Right forelimb (tissue), 1 donor: ENCODE measurements around the gene THSD4.
"Not testable (repeated sequence)": the region's sequence is repeated elsewhere in the genome, so short reads cannot be mapped to it uniquely, and the experiment has no call there.

Experiments
- DNase-seq: peaks from one replicate; pipeline ENCODE4 v3.0.0-alpha.2; 2018

Gene THSD4

DNA sequence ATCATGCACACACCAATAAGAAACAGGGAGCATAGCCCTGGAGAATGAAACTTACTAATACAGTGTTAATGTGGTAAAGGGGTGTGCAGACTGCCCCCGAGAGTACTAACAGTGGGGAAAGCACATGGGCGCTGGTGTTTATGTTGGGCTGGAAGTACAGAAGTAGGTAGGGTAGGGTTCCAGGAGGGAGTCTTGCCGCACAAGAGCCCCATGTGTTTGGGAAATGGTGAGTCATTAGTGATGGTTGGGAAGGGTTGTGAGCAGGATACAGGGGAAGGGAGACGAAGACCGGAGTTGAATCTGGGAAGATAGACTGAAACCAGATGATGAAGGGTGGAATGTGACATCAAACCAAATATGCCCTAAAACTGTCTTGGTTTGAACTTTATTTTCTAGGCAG lies 117.1 kb downstream of the THSD4 start:
- DNase-seq = no peak

DNA sequence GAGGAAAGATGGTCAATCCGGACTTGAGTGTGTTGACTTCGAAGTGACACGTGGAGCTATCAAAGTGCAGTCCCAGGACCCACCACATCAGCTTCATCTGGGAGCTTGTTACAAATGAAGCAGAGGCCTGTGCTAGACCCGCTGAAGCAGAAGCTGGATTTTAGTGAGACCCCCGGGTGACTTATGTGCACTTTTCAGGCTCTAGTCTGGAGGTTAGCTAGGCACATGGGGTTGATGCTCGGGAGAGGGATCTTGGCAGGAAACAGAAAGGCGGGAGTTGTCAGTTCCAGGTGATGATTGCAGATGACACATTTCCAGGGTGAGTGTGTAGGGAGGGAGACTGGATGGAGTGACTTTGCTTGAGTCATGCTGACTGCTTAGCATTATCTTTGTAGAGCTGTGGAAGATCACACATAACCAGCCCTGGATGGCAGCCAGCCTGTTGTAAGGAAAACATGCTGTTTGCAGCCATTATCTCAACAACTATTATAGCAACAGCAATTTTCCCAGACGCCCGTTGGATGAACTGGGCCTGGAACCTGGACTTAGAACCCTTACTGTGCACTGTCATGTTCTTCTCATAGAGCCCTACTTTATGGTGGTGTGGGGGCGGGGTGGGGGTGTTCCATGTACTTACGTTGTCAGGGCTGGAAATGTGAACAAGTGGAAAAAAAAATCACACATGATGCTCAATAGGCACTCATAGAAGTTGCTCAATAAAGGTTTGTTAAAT lies 122.4 kb downstream of the THSD4 start:
- DNase-seq = peak; percentile 63

DNA sequence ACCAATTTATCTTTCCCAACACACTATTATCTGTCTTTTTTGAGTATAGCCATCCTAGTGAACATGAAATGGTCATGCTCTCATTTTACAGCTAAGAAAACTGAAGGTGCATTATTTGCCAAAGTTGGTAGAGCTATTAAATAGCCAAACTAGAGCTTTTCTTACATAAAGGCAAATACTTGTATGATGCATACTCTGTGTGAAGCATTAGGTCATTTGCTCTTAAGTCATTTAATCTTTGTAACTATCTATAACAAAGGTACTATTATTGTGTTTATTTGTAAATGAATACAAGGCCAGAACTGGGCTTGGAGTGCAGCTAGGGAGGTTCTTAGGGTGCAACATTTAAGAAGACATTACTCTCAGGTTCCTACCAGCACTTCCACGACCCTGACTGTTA lies 123.7 kb downstream of the THSD4 start:
- no peak for DNase-seq

DNA sequence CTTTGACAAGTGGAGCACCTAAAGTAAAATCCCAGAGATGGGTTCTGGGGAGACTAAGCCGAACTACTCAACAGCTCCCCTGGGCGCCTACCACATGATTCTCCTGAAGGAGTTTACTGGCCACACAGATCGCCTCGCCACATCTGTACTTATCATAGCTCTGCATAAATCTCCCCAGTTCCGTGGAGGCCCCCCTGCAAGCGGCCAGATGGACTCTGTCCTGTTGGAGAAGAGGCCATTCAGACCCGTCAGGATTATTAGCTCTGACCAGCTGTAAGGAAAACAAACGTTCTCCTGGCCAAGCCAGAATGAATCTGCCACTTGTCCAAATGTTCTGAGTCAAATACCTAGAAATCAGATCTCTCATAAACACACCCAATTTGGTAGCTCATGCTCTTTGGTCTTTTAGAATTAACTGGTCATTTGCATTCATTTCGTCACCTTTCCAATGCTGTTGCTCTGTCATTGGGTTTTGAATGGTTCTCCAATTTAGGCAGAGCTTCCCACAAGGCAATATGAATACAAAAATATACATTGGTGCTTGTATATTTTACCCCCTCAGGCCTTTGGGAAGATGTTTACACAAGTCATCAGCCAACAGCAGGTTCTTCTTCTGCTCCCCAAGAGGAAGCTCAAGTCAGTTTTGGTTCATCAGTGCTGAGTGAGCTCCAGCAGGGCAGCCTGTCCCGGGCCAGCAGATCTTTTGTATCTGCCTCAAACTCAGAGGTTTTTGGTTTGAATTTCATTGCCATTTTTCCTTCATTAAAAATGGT lies 124.5 kb downstream of the THSD4 start:
- DNase-seq = no peak

DNA sequence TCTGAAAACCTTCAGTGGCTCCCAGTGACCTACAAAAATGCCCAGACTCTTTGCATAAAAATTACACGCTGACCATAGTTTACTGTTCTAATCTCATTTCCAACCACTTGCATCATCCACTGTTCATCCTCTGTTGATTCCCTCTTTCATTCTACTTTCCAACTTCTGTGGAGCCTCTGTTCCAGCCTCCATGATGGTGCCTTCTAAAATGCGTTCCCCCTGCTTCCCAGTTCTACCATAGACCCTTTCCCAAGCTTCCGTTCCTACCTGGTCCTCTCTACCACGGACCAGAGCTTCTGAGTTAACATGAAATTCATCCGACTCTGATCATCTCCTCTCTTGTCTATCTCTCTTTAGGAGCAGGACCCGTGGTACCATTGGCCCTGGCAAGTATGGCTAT lies 127.0 kb downstream of the THSD4 start:
- DNase-seq = no peak

DNA sequence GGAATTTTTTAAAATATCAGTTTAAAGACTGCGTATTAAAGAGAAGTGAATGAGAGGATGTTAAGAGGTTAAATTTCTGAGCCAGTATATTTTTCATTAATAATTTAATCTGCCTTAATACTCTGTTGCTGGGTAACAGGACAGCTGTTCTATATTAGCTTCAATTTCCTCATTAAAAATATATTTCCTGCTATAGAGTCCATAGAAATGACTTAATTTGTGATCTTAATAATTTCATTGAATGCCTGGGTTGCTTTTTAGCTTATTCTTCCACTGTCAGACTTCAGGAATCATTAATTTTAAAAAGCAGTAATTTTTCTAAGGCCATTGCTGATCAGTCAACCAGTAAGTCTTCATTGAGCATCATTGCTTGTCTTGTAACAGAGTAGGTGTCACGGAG lies 129.0 kb downstream of the THSD4 start:
- DNase-seq = no peak

DNA sequence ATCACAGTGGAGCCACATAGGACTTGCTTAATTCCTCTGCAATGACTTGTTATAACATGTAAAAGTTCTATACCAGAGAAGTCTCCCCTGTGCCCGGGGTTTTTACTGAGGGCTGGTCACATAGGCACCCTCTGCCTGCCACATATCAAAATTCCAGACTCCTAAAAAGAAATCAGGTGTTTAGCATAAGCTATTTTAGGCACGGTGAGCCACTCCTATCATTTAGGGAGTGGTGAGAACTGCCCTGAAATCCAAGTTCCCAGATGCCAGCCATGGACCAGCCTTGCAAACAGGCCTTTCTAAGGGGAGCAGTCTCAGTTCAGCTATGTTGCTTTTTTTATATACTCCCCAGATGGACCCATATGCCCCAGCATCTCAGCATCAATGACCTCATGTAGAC lies 130.3 kb downstream of the THSD4 start:
- no peak for DNase-seq

DNA sequence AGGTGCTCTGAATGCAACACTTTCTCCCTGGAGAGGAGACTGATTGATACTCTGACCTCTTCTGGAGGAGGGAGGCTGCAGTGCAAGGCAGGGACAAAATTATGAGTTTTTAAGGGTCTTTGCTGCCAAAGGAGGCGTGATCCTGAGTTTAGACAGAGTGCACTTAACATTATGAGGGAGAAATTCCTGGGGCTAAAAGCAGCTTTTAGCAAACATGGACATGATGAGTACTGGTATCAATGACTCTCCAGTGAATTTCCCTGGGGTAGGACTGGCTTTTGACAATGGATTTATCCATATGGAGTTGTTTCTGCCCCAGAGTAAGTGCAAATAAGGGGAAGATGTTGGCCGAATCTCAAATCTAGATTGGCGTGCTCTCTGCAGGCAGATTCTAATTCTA lies 133.1 kb downstream of the THSD4 start:
- DNase-seq = no peak

DNA sequence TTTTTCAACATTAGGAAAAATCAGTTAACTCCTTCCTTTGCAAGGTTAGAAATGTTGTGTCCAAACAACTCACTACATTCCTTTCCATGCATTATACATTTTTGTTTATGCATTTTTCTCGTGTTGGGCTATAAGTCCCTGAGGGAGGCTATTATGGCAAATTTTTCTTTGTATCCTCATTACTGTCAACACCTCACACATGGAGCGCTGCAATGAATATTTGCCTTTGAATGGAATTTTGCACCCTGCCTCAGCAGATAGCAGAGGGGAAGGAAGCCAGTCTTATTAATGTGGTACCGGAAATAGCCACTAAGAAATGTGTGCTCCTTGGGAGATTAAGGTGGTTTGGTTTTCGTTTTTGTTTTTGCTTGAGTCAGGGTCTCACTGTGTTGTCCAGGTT lies 134.7 kb downstream of the THSD4 start:
- DNase-seq = no peak

DNA sequence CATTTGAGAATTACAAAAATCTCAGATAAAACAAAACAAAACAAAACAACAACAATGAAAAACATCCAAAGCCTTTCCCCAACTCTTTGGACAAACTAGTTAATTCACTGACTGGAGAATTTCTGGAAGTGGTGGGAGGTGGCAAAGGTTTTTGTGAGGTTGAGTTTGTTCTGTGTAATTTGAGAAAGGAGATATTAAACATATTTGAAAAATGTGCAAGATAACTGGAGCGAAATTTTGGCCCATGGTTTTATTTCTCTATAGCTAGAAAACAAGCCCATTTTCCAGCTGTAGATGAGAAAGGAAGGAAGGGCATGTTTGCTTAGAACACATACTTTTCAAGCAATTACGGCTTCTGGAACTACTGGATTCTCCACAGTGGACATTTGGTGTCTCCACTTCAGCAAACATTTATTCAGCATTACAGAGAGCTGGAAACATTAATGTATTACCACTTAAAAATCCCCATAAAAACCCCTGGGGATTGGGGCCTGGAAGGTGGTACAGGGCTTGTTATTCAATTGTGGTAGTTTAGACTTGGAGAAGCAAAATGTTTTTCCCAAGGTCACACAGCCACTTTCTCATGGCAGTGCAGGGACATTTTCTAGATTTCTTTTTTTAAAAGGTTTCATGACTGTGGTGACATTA lies 135.8 kb downstream of the THSD4 start:
- DNase-seq = no peak

DNA sequence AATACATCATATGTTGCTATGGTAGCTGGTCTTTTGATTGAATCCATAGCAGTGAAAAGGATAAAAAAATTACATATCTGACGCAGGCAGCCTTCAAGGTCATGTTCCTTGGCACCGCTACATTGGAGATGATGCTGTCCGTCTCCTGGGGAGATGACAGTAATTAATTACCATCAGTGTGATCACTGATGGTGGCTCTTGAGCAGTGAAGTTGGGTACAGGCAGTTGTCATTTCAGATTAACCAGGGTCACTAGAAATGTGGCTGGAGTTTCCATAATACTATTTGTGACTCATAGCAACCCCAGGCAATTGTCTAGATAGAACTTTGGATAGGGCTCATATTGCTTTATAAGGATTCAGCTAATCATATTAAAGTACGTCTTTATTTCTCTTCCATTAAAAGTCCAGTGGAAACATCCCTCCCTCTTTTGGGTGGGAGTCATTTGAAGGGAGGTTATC lies 136.3 kb downstream of the THSD4 start:
- no peak for DNase-seq

DNA sequence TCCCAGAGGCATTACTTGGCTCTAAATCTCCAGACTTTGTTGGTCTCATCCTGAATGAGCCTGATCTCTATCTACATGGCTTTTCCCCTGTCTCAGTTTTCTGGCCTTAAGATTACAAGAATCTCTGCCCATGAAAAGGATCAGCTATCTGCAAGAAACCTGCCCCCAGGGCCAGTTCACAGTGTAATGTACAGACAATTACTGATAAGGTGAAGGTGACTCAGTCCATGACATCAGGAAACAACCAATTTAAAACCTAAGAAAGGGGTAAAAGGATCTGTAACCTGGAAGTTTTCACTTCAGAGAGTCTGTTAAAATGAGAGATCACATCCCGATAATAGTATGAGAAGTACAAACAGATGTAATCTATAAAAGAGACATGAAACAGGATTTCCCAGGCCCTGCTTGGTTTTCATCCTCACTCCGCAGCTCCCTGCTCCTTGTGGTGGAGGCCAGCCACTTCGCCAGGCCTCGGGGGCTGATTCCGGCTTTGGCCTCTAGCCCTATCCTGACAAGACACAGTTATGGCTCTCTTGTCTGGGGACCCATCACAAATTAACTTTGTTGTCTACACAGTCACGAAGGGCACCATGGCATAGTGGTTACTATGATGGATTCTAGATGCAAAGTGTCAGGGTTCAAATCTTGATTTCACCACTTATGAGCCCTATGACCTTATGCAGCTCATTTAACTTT lies 136.9 kb downstream of the THSD4 start:
- no peak for DNase-seq

DNA sequence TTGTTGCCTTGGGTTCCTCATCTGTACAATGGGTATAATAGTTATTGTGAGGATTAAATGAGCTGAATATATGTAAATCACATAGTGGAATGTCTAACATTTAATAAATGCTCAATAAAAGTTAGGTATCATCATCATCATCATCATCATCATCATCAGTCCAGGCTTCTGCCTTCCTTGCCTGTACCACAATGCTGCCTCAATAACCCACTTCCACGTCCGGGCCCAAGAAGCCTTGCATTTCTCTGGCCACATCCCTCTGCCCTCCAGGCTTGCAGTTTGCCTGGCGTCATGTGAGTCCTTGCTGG lies 137.4 kb downstream of the THSD4 start:
- no peak for DNase-seq

DNA sequence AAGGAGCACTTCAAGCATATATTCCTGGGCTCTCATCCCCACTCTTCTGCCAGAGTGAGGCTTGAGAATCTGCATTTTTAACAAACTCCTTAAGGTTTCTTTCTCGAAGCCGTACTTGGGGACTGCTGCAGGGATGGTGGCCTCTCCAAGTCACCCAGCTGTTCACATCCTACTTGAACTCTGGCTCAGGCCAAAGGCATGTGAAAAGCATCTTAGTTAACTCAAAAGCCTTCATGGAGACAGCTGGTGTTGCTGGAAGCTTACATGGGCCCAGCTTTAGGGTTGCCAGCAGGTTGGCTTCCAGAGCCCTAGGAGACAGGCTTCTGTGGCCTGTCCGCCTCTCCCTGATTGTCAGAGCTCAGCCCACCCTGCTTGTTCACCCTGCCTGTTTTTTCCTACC lies 139.2 kb downstream of the THSD4 start:
- no peak for DNase-seq

DNA sequence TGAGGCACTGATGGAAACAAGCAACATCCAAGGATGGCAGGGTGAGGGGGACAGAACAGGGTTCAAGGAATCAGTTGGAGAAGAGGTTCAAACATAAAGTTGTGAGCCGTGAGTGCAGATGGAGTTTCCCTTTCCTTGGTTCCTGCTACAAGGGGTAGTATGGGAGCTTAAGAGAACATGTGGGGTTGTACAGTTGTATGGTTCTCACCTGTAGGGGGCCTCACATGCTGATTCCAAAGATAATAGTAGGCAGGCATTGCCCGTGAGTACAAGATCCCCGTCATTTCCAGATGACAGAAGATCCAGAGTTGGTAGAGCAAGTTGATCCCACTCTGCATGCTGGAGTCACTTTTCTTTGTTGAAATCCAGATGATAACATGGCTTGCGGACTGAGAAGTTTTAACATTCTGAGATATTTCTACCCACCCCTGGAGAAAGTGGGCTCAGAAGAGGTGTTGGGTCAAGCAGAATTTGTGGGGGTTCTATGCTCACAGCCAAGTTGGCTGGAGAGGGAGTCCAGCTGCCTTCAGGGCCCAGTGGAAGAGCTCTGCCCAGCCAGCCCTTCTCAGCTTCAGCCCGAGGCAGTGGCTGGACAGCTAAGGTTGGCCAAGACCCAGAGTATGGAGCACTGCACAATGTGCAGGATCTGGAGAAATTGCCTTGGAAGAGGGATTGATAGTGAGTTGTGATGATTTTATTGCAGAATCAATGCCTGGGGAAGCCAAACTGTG lies 141.8 kb downstream of the THSD4 start:
- no peak for DNase-seq

DNA sequence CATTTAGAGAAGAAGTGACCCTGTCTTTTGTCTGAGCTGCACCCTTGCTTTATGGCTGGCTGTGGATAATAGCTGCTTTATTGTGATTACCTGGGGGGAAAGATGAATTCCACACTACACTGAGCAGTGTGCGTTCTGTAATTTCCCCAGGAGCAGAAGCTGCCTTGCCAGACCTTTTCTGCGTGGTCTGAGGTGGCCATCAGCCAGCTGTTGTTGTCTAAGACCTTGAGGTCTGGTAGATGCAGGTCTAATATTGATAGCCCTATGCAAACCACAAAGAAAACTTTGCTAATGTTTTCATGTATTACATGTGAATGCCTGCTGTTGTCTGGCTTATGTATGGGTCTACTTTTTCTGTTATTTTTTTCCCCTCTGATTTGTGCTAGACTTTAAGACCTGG lies 144.6 kb downstream of the THSD4 start:
- no peak for DNase-seq

DNA sequence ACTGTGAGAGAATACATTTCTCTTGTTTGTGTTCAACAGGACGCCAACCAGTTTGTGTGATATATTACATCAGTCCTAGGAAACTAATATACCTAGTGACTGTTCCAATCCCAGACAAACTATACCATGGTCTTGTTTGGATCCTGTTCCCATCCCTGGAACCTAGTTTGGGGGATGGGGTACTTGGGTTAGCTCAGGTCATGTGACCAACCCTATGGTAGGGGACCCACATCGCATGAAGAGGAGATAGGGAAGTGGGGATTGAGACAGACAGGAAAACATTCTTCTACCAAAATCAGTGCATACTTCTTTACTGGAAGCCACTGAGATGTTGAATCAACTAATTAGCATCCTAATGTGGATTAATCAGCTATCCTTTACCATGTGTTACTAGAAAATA lies 146.1 kb downstream of the THSD4 start:
- no peak for DNase-seq

DNA sequence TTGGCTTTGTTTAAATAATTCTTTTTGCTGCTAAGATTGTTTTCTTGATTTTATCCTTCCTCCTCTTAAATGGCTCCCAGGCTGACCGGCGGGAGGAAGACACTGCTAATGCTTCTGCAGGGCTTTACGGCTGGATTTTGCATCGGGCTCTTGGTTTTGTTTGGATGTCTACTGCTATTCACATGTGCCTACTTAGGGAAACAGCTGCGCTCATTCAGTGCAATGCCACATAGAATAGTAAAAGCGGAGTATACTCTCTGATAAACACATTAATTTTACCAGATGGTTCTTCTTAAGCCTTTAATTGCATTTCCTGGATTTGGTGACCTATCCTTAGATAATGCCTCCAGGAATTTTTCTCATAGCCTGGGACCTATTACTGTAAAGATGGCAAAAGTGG lies 146.6 kb downstream of the THSD4 start:
- DNase-seq = no peak

DNA sequence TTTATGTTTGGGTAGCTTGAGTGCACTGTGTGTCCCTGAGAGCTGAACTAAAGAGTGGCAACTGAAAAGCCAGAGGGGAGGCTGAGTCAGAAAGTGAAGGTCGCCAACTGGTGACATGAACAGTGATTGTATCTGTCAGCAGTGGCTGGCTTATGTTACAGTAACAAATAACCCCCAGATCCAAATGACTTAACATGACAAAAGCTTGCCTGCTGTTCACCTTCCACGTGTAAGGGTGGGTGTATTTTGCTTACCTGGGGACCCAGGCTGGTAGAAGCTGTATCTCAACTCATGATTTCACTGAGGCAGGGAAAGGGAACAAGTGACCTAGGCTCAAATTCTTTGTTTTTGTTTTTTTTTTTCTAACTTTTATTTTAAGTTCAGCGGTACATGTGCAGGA lies 147.3 kb downstream of the THSD4 start:
- DNase-seq = no peak

DNA sequence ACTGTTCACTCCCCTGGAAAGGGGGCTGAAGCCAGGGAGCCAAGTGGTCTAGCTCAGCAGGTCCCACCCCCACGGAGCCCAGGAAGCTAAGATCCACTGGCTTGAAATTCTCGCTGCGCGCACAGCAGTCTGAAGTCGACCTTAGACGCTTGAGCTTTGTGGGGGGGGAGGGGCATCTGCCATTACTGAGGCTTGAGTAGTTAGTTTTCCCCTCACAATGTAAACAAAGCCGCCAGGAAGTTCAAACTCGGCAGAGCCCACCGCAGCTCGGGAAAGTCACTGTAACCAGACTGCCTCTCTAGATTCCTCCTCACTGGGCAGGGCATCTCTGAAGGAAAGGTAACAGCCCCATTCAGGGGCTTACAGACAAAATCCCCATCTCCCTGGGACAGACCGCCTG lies 150.3 kb downstream of the THSD4 start:
- not testable (repeated sequence) for DNase-seq

DNA sequence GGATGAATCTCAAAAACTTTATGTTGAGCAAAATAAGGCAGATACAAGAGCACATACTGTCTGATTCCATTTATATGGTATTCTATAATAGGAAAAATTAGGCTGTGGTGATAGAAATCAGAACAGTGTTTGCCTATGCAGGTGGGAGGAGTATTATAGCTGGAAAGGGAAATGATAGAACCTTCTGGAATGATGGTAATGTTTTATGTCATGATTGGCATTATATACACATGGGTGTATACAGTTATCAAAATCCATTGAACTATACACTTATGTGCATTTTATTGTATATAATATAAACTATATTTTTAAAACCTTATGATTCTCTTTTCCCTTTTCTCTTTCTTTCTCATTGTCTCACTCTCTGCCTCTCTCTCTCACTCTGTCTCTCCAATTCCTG lies 156.1 kb downstream of the THSD4 start:
- no peak for DNase-seq

DNA sequence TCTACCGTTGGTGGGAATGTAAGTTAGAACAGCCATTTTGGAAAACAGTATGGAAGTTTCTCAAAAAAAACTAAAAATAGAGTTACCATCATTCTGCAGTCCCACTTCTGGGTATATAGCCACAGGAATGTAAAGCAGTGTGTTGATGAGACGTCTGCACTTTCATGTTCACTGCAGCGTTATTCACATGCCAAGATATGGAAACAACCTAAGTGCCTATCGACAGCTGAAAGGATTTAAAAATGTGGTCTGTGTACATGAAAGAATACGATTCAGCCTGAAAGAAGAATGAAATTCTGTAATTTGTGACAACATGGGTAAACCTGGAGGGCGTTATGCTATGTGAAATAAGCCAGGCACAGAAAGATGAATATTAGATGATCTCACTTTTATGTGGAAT lies 157.7 kb downstream of the THSD4 start:
- no peak for DNase-seq
